Measurements from ENCODE around the gene SMG5.

SMG5 gene

DNA sequence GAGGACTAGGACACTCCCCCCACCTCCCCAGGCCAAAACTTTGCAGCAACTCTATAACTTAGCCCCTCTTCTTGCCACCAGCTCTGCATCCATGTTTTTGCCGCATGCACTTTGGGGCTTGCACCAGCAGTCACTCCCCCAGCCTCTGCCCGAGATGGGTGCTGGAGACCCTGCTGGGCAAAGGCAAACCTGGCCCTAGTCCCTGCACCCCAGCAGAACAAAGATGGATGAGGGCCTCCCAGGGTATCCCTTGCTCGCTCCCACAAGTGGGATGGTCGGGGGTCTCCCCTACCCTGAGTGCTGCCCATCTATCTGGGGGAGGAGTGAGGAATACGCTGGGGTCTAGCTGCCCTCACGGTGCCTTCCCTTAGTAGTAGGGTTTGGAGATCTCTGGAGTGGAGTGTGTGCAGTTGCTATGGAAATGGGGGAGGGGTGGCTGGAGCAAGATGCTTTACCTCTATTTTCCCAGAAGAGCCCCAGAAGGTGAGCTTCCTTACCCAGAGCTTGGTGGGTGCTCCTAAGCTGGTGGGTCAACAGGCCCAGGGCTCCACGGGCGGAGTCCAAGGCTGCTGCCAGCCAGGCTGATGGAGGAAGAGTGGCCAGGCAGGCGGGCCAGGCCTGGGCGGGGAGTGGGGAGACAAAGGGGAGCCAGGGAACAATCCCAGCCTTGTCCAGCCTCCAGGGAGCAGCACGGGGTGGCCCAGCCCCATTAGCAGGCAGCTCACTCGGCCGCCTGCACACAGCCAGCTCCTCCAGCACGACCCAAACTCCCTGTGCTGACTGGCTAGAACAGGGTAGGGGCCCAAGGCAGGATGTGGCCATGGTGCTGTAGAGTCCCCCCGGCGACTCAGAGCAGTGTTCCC is 34.9 kb downstream of the SMG5 start, which contains the start of gene PAQR6:
Gene PAQR6, minus strand, starts transcription at position 597 of the 863 bp plus-strand sequence. CDS start 1,325 bp downstream, outside the sequence.
- TF ChIP-seq REST (IDR thresholded peaks at IDR 0.05; ENCODE audit: insufficient read depth in 1 of 2, low read depth in 2 of 2, low read length in 2 of 2) (no peak), POLR2AphosphoS5 (IDR thresholded peaks at IDR 0.05; ENCODE audit: low read depth, low read length) (peak; percentile 61; the same call in 1 of the 2 replicates), TAF1 (IDR thresholded peaks at IDR 0.05; ENCODE audit: borderline replicate concordance, insufficient read depth, low read length) (no peak)

DNA sequence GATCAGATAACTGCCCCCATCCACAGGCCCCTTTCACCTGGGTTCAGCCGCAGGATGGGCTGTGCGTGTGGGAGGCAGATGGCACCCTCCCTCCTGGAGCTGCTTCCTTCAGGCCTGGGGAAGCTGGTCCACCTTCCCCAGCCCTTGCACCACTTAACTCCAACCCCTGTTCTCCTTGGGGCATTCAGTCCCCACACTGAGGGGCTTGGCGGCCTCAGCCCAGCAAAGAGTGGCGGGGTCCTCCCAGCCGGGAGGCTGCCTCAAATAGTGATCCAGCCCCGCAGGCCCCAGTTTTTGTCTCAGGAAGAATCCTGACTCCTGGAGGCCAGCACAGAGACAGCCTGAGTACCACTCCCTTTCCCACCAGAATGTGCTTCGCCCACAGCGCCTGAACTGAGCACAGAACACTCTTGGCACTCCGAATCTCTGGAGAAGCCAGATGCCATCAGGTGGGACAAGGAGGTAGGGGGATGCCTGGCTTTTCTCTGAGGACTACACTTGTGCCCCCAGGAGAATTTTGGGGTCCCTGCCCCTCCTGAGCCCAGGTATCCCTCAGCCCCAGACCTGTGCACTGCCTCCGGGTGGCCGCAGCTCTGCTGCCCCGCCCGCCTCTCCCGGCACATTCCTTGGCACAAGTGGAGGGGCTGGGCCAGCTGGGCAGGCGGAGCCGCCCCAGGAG is 35.7 kb downstream of the SMG5 start:
- TF ChIP-seq SIN3A (IDR thresholded peaks at IDR 0.05; ENCODE audit: borderline replicate concordance, insufficient read depth, low read length) (no peak), POLR2AphosphoS5 (IDR thresholded peaks at IDR 0.05; ENCODE audit: low read depth, low read length) (no peak; the same call in none of the 2 replicates), TAF1 (IDR thresholded peaks at IDR 0.05; ENCODE audit: borderline replicate concordance, insufficient read depth, low read length) (no peak)

- TF ChIP-seq POLR2AphosphoS5 (IDR thresholded peaks at IDR 0.05; ENCODE audit: low read depth, low read length) (no peak), FOXP2 (optimal IDR thresholded peaks at IDR 0.05; ENCODE audit: borderline replicate concordance, extremely low read depth, extremely low read length, insufficient read depth) (no peak)
Observed at GRCh38 chr1:156246241-156246780, 36.3 kb downstream of the SMG5 start.

DNA sequence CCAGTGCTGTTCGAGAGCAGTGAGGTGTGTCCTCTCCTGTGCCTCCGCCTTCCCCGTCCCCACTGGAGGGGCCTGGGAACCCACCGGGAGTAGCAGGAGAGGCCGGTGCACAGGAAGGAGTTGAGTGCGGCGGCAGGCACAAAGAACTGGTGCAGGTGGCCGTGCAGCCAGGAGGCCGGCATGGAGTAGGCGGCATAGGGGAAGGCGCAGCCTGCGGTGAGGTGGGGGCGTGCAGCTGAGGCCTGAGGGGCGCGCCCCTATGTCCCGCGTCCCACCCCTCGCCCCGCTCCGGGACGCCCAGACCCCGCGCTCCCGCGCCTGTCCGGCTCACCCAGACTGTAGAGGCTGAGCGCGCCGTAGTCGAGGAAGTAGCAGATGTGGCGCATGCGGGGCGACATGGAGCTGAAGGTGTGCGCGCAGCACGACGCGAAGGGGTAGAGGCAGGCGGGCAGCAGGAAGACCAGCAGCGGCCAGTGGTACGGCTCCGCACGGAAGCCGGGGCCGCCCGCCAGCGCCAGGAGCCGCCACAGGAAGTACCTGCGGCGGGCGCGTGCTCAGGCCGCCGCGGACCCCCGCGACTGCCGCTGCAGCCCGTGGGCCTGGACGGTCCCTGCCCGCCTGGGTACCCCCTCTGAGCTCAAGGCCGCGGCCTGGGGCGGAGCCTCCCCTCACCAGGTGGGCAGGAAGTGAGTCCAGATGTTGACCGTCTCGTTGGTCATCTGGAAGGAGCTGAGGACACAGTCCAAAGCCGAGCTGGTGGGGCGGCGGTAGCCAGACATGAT is 37.0 kb downstream of the SMG5 start:
- TF ChIP-seq FOXP2 (optimal IDR thresholded peaks at IDR 0.05; ENCODE audit: borderline replicate concordance, extremely low read depth, extremely low read length, insufficient read depth) (peak; percentile 9), SIN3A (IDR thresholded peaks at IDR 0.05; ENCODE audit: borderline replicate concordance, insufficient read depth, low read length) (no peak)

- TF ChIP-seq REST (IDR thresholded peaks at IDR 0.05; ENCODE audit: insufficient read depth in 1 of 2, low read depth in 2 of 2, low read length in 2 of 2) = no peak
- TF ChIP-seq SIN3A (IDR thresholded peaks at IDR 0.05; ENCODE audit: borderline replicate concordance, insufficient read depth, low read length) = no peak
- TF ChIP-seq TAF1 (IDR thresholded peaks at IDR 0.05; ENCODE audit: borderline replicate concordance, insufficient read depth, low read length) = no peak
- no peak for TF ChIP-seq FOXP2 (optimal IDR thresholded peaks at IDR 0.05; ENCODE audit: borderline replicate concordance, extremely low read depth, extremely low read length, insufficient read depth)
Observed at GRCh38 chr1:156244712-156245111, 37.9 kb downstream of the SMG5 start.

GRCh38 chr1:156244126-156244525 is 38.5 kb downstream of the SMG5 start:
- TF ChIP-seq REST (IDR thresholded peaks at IDR 0.05; ENCODE audit: insufficient read depth in 1 of 2, low read depth in 2 of 2, low read length in 2 of 2) (no peak), POLR2AphosphoS5 (IDR thresholded peaks at IDR 0.05; ENCODE audit: low read depth, low read length) (no peak), TAF1 (IDR thresholded peaks at IDR 0.05; ENCODE audit: borderline replicate concordance, insufficient read depth, low read length) (no peak), SIN3A (IDR thresholded peaks at IDR 0.05; ENCODE audit: borderline replicate concordance, insufficient read depth, low read length) (no peak), FOXP2 (optimal IDR thresholded peaks at IDR 0.05; ENCODE audit: borderline replicate concordance, extremely low read depth, extremely low read length, insufficient read depth) (no peak)
